HepG2 (cell line): ENCODE measurements around the gene GJC2. TPM values are rescaled to one million over a fixed set of nuclear protein-coding genes. Genes with fewer than 3 reads are reported as not detected.

ENCODE experiments used
- CREB1 ChIP-seq, 2 experiments: fragments of 450-650 bp in 1 of 2; IDR thresholded peaks; 2 replicates each; pipeline ENCODE4 v1.6.1; 2016 to 2017; ENCODE audit warnings: control low read depth in 1 of 2, mild to moderate bottlenecking in 1 of 2, missing compliant biosample characterization in 1 of 2, missing genetic modification characterization in 1 of 2
- DMAP1 ChIP-seq: IDR thresholded peaks from 2 replicates; pipeline ENCODE4 v1.6.1; 2016
- HIVEP1 ChIP-seq: sonication (generic); formaldehyde crosslinking; IDR thresholded peaks from 2 replicates; pipeline ENCODE4 v1.4.0; 2020; ENCODE audit warnings: mild to moderate bottlenecking, missing genetic modification reagents
- HOXA3 ChIP-seq: sonication (generic); formaldehyde crosslinking; IDR thresholded peaks from 2 replicates; pipeline ENCODE4 v1.5.0; 2020; ENCODE audit warnings: missing genetic modification reagents
- KAT2B ChIP-seq: fragments of 150-350 bp; IDR thresholded peaks from 2 replicates; pipeline ENCODE4 v1.6.1; 2014; ENCODE audit warnings: low read depth, low read length, borderline replicate concordance
- KDM2A ChIP-seq: sonication (generic); formaldehyde crosslinking; IDR thresholded peaks from 2 replicates; pipeline ENCODE4 v1.4.0; 2020; ENCODE audit warnings: low read depth, missing genetic modification reagents, borderline replicate concordance
- KDM4B ChIP-seq: sonication (generic); formaldehyde crosslinking; IDR thresholded peaks from 2 replicates; pipeline ENCODE4 v1.4.0; 2020; ENCODE audit warnings: missing genetic modification reagents
- MED1 ChIP-seq: sonication (generic); formaldehyde crosslinking; IDR thresholded peaks from 2 replicates; pipeline ENCODE4 v1.4.0; 2020; ENCODE audit warnings: missing genetic modification reagents
- MXI1 ChIP-seq: IDR thresholded peaks from 3 replicates; pipeline ENCODE4 v1.6.1; 2012; ENCODE audit warnings: low read depth, low read length, inconsistent platforms, borderline replicate concordance
- SMARCC2 ChIP-seq: fragments of 450-650 bp; IDR thresholded peaks from 2 replicates; pipeline ENCODE4 v1.6.1; 2017; ENCODE audit warnings: antibody characterized with exemption, mild to moderate bottlenecking
- ZMAT3 ChIP-seq: sonication (generic); formaldehyde crosslinking; conservative IDR thresholded peaks from 2 replicates; pipeline ENCODE4 v1.7.0; 2021; ENCODE audit warnings: missing genetic modification reagents
- ZNF10 ChIP-seq: sonication (generic); formaldehyde crosslinking; IDR thresholded peaks from 2 replicates; pipeline ENCODE4 v1.4.0; 2020; ENCODE audit warnings: mild to moderate bottlenecking, low read depth, missing genetic modification reagents, borderline replicate concordance
- ZNF136 ChIP-seq: sonication (generic); formaldehyde crosslinking; IDR thresholded peaks from 2 replicates; pipeline ENCODE4 v1.8.1; 2022; ENCODE audit warnings: low read depth, mild to moderate bottlenecking, moderate library complexity, missing genetic modification reagents
- ZNF282 ChIP-seq: fragments of 450-650 bp; IDR thresholded peaks from 2 replicates; pipeline ENCODE4 v1.6.1; 2018; ENCODE audit not compliant: partially characterized antibody
- ZNF337 ChIP-seq: sonication (generic); formaldehyde crosslinking; IDR thresholded peaks from 2 replicates; pipeline ENCODE4 v1.5.1; 2020; ENCODE audit warnings: missing genetic modification reagents, low read depth, mild to moderate bottlenecking, borderline replicate concordance
- ZNF546 ChIP-seq: sonication (generic); formaldehyde crosslinking; conservative IDR thresholded peaks from 2 replicates; pipeline ENCODE4 v1.8.1; 2023; ENCODE audit warnings: mild to moderate bottlenecking, missing genetic modification reagents
- ZNF724P ChIP-seq: sonication (generic); formaldehyde crosslinking; IDR thresholded peaks from 2 replicates; pipeline ENCODE4 v1.8.0; 2022; ENCODE audit warnings: missing genetic modification reagents, borderline replicate concordance
- polyA plus RNA-seq, 8 experiments: library from polyadenylated mRNA; depleted of rRNA in 3 of 8; stranded (reverse) in 7 of 8; unstranded in 1 of 8; fragments of >200 nt; fragmentation: Illumina TruSeq in 4 of 8; extraction: Trizol in 4 of 8; gene quantifications; 2 replicates each; pipeline versions ENCODE4 v1.2.1 to v1.2.3, GENCODE V29; 2011 to 2016; ENCODE audit warnings: low read depth in 4 of 8, missing spikeins in 1 of 8, mixed read lengths in 1 of 8; ENCODE audit not compliant: insufficient read depth in 1 of 8
- total RNA-seq, 5 experiments: library from RNA; depleted of rRNA; stranded (reverse); fragments of >200 nt; fragmentation: Illumina TruSeq; extraction: Trizol; gene quantifications; 2 replicates each; pipeline ENCODE4 v1.2.3, GENCODE V29; 2016; ENCODE audit warnings: low read depth in 1 of 5
- TF ChIP-seq, protein P1 (sequence below): sonication (generic); formaldehyde crosslinking; IDR thresholded peaks from 2 replicates; pipeline ENCODE4 v1.5.0; 2020; ENCODE audit warnings: mild to moderate bottlenecking, missing genetic modification reagents, borderline replicate concordance
- TF ChIP-seq, protein P2 (sequence below): sonication (generic); formaldehyde crosslinking; IDR thresholded peaks from 2 replicates; pipeline ENCODE4 v1.4.0; 2020; ENCODE audit warnings: missing genetic modification reagents
- TF ChIP-seq, protein P3 (sequence below): sonication (generic); formaldehyde crosslinking; conservative IDR thresholded peaks from 2 replicates; pipeline ENCODE4 v1.4.0; 2020; ENCODE audit warnings: missing genetic modification reagents
- TF ChIP-seq, protein P4 (sequence below): sonication (generic); formaldehyde crosslinking; IDR thresholded peaks from 2 replicates; pipeline ENCODE4 v1.5.0; 2020; ENCODE audit warnings: mild to moderate bottlenecking, missing genetic modification reagents

GJC2 gene
- total and polyA plus RNA-seq, 2 of the 13 experiments (the other 11 are each of a cell fraction or from before 2014, with no cell fraction given), result 1.6 to 3.8 TPM

DNA sequence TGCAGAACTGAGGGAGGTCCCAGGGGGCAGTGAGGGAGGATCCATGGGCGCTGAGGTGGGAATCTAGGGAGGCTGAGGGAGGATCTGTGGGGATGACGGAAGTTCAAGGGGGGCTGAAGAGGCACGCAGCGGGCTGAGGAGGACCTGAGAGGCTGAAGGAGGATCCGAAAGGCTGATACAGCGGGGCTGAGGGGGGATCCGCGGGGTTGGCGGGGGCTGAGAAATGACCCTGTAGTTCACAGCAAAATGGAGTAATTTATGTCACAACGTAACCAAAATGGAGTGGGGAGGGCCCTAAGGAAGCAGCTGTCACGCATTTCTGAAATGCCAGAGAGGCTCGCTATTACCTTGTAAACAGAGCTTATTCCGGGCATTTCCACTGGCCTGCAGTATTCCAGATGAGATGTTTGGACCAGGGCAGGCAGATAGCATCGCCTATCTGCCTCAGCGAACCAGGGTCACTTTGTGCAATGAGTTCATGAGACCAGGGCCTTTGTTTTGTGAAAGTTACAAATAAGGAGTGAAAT lies 39.7 kb upstream of the GJC2 start (continued):
- TF ChIP-seq KAT2B (no peak), ZMAT3 (CRISPR knock-in tag) (no peak), DMAP1 (CRISPR knock-in tag) (no peak), ZNF136 (no peak), ZNF724P (no peak), MED1 (peak; percentile 75), MXI1 (no peak), ZNF546 (CRISPR knock-in tag) (no peak), HOXA3 (CRISPR knock-in tag) (peak; percentile 27; the same call in 1 of the 2 replicates), CREB1 (IDR thresholded peaks at IDR 0.05) (no peak), CREB1 (CRISPR knock-in tag; IDR thresholded peaks at IDR 0.05) (peak; percentile 46; the same call in 1 of the 2 replicates), HIVEP1 (CRISPR knock-in tag) (no peak), SMARCC2 (no peak), ZNF282 (no peak), ZNF337 (CRISPR knock-in tag) (no peak), ZNF10 (CRISPR knock-in tag) (no peak), KDM4B (CRISPR knock-in tag) (no peak; the same call in 1 of the 2 replicates), KDM2A (CRISPR knock-in tag) (0 out of 2 replicates have a peak, but pooled peaks have one; percentile 23)
- TF ChIP-seq, protein P1, sequence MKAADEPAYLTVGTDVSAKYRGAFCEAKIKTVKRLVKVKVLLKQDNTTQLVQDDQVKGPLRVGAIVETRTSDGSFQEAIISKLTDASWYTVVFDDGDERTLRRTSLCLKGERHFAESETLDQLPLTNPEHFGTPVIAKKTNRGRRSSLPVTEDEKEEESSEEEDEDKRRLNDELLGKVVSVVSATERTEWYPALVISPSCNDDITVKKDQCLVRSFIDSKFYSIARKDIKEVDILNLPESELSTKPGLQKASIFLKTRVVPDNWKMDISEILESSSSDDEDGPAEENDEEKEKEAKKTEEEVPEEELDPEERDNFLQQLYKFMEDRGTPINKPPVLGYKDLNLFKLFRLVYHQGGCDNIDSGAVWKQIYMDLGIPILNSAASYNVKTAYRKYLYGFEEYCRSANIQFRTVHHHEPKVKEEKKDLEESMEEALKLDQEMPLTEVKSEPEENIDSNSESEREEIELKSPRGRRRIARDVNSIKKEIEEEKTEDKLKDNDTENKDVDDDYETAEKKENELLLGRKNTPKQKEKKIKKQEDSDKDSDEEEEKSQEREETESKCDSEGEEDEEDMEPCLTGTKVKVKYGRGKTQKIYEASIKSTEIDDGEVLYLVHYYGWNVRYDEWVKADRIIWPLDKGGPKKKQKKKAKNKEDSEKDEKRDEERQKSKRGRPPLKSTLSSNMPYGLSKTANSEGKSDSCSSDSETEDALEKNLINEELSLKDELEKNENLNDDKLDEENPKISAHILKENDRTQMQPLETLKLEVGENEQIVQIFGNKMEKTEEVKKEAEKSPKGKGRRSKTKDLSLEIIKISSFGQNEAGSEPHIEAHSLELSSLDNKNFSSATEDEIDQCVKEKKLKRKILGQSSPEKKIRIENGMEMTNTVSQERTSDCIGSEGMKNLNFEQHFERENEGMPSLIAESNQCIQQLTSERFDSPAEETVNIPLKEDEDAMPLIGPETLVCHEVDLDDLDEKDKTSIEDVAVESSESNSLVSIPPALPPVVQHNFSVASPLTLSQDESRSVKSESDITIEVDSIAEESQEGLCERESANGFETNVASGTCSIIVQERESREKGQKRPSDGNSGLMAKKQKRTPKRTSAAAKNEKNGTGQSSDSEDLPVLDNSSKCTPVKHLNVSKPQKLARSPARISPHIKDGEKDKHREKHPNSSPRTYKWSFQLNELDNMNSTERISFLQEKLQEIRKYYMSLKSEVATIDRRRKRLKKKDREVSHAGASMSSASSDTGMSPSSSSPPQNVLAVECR (CRISPR knock-in tag), result no peak
- TF ChIP-seq, protein P2, sequence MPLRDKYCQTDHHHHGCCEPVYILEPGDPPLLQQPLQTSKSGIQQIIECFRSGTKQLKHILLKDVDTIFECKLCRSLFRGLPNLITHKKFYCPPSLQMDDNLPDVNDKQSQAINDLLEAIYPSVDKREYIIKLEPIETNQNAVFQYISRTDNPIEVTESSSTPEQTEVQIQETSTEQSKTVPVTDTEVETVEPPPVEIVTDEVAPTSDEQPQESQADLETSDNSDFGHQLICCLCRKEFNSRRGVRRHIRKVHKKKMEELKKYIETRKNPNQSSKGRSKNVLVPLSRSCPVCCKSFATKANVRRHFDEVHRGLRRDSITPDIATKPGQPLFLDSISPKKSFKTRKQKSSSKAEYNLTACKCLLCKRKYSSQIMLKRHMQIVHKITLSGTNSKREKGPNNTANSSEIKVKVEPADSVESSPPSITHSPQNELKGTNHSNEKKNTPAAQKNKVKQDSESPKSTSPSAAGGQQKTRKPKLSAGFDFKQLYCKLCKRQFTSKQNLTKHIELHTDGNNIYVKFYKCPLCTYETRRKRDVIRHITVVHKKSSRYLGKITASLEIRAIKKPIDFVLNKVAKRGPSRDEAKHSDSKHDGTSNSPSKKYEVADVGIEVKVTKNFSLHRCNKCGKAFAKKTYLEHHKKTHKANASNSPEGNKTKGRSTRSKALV (CRISPR knock-in tag), result no peak
- TF ChIP-seq, protein P3, sequence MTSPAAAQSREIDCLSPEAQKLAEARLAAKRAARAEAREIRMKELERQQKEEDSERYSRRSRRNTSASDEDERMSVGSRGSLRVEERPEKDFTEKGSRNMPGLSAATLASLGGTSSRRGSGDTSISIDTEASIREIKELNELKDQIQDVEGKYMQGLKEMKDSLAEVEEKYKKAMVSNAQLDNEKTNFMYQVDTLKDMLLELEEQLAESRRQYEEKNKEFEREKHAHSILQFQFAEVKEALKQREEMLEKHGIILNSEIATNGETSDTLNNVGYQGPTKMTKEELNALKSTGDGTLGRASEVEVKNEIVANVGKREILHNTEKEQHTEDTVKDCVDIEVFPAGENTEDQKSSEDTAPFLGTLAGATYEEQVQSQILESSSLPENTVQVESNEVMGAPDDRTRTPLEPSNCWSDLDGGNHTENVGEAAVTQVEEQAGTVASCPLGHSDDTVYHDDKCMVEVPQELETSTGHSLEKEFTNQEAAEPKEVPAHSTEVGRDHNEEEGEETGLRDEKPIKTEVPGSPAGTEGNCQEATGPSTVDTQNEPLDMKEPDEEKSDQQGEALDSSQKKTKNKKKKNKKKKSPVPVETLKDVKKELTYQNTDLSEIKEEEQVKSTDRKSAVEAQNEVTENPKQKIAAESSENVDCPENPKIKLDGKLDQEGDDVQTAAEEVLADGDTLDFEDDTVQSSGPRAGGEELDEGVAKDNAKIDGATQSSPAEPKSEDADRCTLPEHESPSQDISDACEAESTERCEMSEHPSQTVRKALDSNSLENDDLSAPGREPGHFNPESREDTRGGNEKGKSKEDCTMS, result no peak
- TF ChIP-seq, protein P4, sequence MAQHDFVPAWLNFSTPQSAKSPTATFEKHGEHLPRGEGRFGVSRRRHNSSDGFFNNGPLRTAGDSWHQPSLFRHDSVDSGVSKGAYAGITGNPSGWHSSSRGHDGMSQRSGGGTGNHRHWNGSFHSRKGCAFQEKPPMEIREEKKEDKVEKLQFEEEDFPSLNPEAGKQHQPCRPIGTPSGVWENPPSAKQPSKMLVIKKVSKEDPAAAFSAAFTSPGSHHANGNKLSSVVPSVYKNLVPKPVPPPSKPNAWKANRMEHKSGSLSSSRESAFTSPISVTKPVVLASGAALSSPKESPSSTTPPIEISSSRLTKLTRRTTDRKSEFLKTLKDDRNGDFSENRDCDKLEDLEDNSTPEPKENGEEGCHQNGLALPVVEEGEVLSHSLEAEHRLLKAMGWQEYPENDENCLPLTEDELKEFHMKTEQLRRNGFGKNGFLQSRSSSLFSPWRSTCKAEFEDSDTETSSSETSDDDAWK, result no peak
